HL-60/S4 treated with phorbol 12-myristate 13-acetate at 8.2 ng/mL for 4 days and 3 days (cell line): ENCODE data around the gene DYDC2.
"Not testable (repeated sequence)": the region's sequence is repeated elsewhere in the genome, so short reads cannot be mapped to it uniquely, and the experiment has no call there.

Experiments
- in situ Hi-C: fragments of 300-500 bp; cut with MboI; formaldehyde crosslinking; loops from 2 replicates; pipeline ENCODE4 v1.15.0; 2022; ENCODE audit warnings: low sequenced_read_pairs

Gene DYDC2

GRCh38 chr10:80411681-80412220 is 55.2 kb downstream of the DYDC2 start:
- in situ Hi-C loops, result no loop called here

- in situ Hi-C loops, result no loop called here
These were observed 55.9 kb downstream of the DYDC2 start for GRCh38 chr10:80412486-80412885.

- in situ Hi-C loops, result no loop called here
These were observed 56.9 kb downstream of the DYDC2 start for GRCh38 chr10:80413271-80413996.

GRCh38 chr10:80414142-80414895 is 57.7 kb downstream of the DYDC2 start:
- in situ Hi-C loops, result no loop called here

GRCh38 chr10:80415734-80416478 is 59.3 kb downstream of the DYDC2 start:
- in situ Hi-C loops, result no loop called here

GRCh38 chr10:80416479-80417098 is 60.0 kb downstream of the DYDC2 start:
- in situ Hi-C loops, result no loop called here

GRCh38 chr10:80417256-80417655 is 60.7 kb downstream of the DYDC2 start:
- in situ Hi-C loops, result not testable (repeated sequence)
